Kidney epithelial cell (primary cell): ENCODE data around the gene SERPING1. TPM values are rescaled to one million over a fixed set of nuclear protein-coding genes. Genes with fewer than 3 reads are reported as not detected.

Source experiments
- DNase-seq: peaks from one replicate; pipeline ENCODE4 v3.0.0-alpha.2; 2010; ENCODE audit warnings: low read depth
- H3K27me3 ChIP-seq: 2 replicates; pipeline ENCODE4 v1.6.0; 2011; ENCODE audit warnings: low read length; ENCODE audit not compliant: control insufficient read depth, insufficient read depth
- H3K36me3 ChIP-seq: 2 replicates; pipeline ENCODE4 v1.5.1; 2011; ENCODE audit warnings: low read length; ENCODE audit not compliant: control insufficient read depth, insufficient read depth
- H3K4me3 ChIP-seq: 2 replicates; pipeline ENCODE4 v1.5.1; 2011; ENCODE audit warnings: low read depth, mild to moderate bottlenecking, control low read depth, low read length
- total RNA-seq: library from RNA; depleted of rRNA; stranded (reverse); fragments of >200 nt; gene quantifications from 2 replicates; pipeline ENCODE4 v1.2.3, GENCODE V29; 2015
- TF ChIP-seq, protein P1 (sequence below): IDR thresholded peaks from 2 replicates; pipeline ENCODE4 v1.5.1; 2011; ENCODE audit warnings: mild to moderate bottlenecking, moderate library complexity, low read length, control low read depth, inconsistent platforms; ENCODE audit not compliant: insufficient read depth, poor library complexity, severe bottlenecking

Gene SERPING1
- total RNA-seq, 1 donor from 2014 or later: 18.2 TPM

- TF ChIP-seq, protein P1, sequence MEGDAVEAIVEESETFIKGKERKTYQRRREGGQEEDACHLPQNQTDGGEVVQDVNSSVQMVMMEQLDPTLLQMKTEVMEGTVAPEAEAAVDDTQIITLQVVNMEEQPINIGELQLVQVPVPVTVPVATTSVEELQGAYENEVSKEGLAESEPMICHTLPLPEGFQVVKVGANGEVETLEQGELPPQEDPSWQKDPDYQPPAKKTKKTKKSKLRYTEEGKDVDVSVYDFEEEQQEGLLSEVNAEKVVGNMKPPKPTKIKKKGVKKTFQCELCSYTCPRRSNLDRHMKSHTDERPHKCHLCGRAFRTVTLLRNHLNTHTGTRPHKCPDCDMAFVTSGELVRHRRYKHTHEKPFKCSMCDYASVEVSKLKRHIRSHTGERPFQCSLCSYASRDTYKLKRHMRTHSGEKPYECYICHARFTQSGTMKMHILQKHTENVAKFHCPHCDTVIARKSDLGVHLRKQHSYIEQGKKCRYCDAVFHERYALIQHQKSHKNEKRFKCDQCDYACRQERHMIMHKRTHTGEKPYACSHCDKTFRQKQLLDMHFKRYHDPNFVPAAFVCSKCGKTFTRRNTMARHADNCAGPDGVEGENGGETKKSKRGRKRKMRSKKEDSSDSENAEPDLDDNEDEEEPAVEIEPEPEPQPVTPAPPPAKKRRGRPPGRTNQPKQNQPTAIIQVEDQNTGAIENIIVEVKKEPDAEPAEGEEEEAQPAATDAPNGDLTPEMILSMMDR: no peak
- Histone ChIP-seq H3K4me3 (no peak overlapping the region), H3K27me3 (peaks cover 11% of the 10 kb centered on the region), H3K36me3 (no peaks in the 10 kb centered on the region)
- DNase-seq: no peak
Measured at GRCh38 chr11:57653163-57653562, 55.7 kb downstream of the SERPING1 start.

GRCh38 chr11:57656885-57657193, 59.4 kb downstream of the SERPING1 start:
- Histone ChIP-seq H3K36me3 (peaks cover 4% of the 10 kb centered on the region), H3K27me3 (no peaks in the 10 kb centered on the region), H3K4me3 (peak overlapping the region; percentile 53)
- TF ChIP-seq, protein P1: no peak
- no peak for DNase-seq

GRCh38 chr11:57657194-57658022, 59.9 kb downstream of the SERPING1 start, which contains the start of gene CLP1:
TSS of gene CLP1 (plus strand) at chr11:57657762. CDS start at chr11:57659477, 1,715 bp downstream.
- TF ChIP-seq, protein P1: no peak
- DNase-seq: peak; percentile 94
- Histone ChIP-seq H3K36me3 (peaks cover 4% of the 10 kb centered on the region), H3K4me3 (peak within 1 kb of the TSS; percentile 67), H3K27me3 (no peaks in the 10 kb centered on the region)

DNA sequence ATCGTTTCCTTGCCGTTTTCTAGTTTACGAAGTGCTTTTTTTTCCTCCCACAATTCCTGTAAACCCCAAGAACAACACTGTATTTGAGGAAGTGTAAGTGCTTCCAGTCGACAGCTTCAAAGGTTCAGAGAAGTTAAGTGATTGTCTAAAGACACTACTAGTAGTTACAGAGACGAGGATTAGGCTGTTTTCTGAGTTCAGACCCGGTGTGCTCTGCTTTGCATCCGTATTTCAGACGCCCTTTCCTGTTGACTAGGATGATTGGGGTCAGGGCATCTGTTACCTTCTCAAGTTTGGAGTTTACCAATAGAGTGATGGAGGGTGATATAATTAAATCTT, 60.5 kb downstream of the SERPING1 start:
- H3K27me3 ChIP-seq: no peaks in the 10 kb centered on the region
- TF ChIP-seq, protein P1: no peak
- H3K4me3 ChIP-seq: peak overlapping the region; percentile 67
- DNase-seq: no peak
- peaks cover 4% of the 10 kb centered on the region for H3K36me3 ChIP-seq

GRCh38 chr11:57659669-57660068, 62.2 kb downstream of the SERPING1 start:
- H3K36me3 ChIP-seq: peaks cover 4% of the 10 kb centered on the region
- no peak overlapping the region for H3K4me3 ChIP-seq
- H3K27me3 ChIP-seq: no peaks in the 10 kb centered on the region
- TF ChIP-seq, protein P1: no peak
- DNase-seq: no peak

- H3K36me3 ChIP-seq: peaks cover 4% of the 10 kb centered on the region
- TF ChIP-seq, protein P1: no peak
- no peak for DNase-seq
- H3K27me3 ChIP-seq: no peaks in the 10 kb centered on the region
- H3K4me3 ChIP-seq: no peak overlapping the region
Measured at GRCh38 chr11:57662893-57663292, 65.4 kb downstream of the SERPING1 start.
